Left forelimb (tissue), 1 donor: Measurements from ENCODE around the gene MT1HL1.
A peak's percentile ranks its signal among the peaks of the same experiment; 100 is the strongest.

Experiments
- DNase-seq: peaks from one replicate; pipeline ENCODE4 v3.0.0-alpha.2; 2018; ENCODE audit warnings: low spot score

MT1HL1 gene

DNA sequence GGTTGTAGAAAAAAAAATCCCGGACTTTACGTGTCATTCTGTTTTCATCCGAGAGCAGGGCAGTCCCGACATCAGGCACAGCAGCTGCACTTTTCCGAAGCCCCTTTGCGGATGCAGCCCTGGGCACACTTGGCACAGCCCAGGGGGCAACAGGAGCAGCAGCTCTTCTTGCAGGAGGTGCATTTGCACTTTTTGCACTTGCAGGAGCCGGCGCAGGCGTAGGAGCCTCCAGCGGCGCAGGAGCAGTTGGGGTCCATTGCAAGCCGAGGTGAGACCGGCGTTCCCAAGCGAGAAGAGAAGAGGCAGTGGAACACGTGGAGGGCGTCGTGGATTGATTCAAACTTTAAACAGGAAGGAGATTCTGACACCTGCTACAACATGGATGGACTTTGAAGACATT, at the start of gene MT1HL1:
Gene MT1HL1, minus strand, starts transcription at position 326 of the 400 bp plus-strand sequence. Its CDS starts 69 bp downstream, at position 257.
- DNase-seq, result no peak

DNA sequence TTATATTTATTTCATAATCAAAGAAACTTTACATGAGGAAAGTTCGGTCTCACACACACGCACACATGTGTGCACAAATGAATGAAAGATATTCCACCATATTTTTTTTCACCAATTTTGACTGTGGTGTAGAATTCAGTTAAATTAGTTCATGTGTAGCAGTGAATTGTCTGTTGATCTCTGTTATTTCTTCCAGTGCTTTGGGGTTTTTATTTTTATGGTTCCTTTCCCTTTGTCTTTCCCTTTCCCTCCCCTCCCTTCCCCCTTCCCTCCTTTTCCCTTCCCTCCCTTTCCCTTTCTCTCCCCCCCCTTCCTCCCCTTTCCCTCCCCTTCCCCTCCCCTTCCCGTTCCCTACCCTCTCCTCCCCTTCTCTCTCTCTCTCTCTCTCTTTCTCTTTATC, 46.7 kb upstream of the MT1HL1 start:
- no peak for DNase-seq

DNA sequence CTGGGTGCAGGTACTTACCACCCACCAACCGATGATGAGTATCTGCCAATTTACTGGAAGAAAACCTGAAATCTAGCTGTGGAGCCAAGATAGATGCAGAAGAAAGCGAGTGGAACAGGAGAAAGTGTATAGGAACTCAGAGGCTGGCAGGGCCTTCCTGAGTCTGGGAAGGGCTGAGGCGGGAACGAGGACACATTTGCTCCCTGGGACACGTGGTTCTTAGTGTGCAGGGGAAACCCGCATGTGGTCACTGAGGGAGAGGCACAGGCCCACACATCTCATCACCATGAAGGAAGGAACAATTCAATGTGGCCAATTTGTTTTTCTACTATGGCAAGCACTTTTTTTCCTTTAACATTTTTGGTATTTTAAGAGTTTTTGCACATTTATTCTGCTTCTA, 45.9 kb upstream of the MT1HL1 start:
- DNase-seq, result no peak

DNA sequence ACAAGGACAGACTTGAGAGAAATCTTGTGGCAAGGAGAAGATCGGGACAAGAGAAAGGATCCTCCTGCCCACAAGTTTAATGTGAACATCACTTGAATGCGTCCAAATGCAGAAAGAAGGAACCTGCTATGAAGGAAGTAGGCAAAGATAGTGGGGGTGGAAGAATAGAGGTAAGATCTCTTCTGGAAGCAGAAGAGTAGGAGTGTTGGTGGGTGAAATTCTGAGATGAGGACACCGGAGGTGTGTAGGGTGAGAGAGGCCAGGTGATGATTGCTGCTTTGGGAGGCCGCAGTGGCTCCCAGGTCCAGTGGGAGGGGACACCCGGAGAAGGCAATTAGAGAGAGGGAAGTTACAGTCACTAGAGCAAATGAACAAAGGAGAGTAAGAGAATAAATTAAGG, 44.6 kb upstream of the MT1HL1 start:
- DNase-seq, result no peak

DNA sequence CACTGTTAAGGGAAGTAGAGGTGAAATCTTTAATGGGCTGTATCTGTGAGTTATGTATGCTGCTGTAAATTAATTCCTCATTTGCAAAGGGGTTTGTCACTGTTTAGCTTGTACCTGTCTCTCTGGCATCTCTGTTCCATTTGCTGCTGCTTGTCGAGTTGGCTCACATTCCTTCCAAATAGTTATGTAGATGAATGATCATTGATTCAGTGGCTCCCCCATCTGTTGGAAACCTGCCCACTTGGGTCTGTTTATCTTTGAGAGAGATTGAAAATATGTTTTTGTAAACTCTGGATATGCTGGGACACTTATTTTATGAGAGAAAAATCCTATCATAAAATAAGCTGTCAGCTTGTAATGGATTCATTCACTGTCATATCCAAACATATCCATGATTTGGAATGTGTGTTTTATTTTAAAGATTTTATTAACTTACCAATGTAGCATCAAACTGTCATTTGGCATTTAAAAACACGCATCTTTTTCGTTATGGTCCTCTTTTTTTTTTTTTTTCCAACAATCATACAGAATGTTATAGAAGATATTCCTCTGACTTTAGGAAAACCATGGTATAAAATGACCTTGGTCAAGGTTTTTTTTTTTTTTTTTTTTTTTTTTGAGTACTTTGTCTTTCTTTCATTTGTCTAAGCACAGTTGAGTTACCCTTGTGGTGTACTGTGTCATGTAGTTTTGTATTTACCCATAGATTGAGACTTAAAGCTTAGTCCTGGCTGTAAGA, 41.2 kb upstream of the MT1HL1 start:
- no peak for DNase-seq

DNA sequence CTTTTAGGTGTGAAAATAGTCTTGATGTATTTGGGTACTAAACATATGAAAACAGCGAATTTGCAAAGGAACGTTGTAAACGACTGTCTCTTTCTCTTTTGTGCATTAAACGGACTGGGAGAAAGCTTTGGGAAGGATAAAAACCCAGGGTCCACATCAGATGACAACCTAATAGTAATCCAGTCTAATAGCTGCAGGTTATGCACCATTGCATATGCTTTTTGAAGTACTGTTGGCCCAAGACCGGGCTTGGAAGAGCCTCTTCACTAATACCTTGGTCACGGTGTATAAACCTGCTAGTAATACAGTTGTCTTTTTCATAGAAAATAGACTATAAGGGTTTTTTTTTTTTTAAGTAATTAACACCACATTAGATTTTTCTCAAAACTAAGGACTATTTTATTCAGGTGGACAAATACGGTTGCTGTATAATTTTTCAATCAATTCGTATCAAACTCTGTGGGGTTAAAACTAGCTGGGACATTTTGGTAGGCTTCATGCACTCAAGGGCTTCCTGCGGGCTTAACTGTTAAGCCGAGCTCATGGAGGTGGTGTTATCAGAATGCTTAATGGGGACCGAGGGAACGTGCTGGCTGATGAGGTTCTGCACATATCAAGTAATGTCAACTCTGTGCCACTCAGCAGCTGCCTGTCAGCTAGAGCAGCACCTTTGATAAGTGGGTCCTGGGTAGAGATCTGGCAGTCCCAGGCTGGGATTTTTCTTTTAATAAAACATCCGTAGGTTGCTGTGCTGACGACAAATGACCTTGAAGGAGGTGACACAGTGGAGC, 39.8 kb upstream of the MT1HL1 start:
- no peak for DNase-seq

DNA sequence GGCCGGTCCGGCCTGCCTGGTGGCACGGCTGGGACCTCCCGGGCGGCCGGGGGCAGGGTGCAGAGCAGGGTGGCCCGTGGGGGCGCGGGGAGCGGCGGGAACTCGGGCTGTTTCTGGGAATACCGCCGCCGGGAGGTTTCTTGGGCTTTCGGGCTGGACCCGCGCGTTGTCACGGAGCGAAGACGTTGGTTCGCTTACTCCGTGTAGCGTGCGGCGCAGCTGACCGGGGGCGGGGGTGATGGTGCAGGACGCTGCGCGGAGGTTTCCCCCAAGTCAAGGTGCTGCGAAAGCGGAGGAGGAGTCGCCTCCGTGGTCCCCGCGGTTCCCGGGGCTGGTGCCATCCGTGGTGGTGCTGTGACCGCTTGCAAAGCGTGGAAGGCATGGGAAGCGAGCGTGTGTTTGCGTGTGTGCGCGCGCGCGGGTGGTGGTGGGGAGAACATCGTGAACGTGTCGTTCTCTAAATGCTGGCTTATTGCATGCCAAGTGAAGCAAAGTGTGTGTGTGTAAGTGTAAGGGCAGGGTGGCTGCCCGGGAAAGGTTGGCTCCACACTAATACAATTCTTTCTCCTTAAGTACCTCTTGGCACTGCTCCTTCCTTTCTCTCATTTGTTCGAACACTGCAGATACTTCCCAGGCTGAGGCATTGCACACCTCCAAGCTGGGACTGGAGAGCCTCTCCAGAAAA, 38.8 kb upstream of the MT1HL1 start:
- DNase-seq, result no peak

DNA sequence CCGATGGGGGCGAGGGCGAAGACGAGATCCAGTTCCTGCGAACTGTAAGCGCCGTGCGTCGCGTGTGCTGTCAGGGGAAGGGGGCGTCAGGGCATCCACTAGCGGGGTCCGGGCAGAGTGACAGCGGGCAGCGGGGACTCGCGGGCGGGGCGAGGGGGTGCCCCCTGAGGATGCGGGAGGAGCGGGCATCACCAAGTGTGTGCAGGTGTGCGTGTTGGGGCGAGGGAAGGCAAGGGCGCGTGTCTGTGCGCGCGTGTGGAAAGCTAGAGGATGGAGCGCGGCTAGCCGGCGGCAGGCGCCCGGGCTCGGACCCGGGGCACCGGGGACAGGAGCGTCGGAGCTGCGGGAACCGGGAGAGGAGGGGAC, 38.3 kb upstream of the MT1HL1 start:
- no peak for DNase-seq

DNA sequence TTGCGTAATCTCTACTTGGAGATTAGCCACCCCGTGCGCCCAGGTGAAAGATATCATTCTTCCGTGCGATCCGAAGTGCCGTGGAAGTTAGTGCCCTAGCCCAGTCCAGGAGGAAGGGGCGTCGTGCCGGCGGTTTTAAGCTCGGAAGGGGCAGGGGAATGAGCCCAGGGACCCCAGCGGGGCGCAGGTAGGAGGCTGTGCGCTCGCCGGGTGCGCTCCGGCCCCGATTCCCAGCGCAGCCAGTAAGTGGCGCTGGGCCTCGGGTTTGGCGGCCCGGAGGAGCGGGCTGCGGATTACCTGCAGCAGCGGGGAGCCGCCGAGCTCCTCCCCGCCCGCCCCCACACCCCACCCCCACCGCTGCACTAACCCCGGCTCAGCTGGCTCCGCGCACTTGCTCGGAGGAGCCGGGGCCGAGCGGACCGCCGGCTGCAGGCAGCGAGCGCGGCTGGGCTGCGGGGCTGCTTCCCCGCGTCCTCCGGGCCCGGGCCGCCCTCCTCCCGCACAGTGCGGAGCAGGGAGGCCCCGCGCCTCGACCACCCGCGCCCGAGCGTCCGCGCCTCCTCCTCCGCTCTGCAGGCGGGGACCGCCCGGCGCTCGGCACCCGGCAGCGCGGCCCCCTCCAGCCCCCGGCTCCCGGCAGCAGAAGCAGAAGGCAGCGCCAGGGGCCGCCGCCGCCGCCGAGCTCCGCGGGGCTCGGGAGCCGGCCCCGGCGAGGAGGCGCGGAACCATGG, 37.7 kb upstream of the MT1HL1 start, which contains the start of gene RYR2:
Gene RYR2, plus strand, starts transcription at position 390 of the 731 bp plus-strand sequence. Its CDS starts 338 bp downstream, at position 728.
- peak; percentile 72 for DNase-seq

DNA sequence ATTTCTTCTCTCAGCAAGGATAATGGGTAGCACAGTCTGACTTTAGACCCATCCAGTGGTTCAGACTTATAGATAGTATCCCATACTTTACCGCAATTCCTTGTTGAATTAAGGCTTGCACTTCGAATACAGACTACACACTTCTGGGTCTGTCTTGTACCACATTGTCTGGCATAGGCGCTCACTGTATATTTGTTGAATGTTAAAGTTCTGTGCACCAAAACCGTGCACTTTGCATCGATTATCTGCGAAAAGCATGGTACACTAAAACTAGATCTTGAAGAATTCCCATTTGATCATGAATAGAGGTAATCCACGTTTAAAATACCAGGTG, 37.2 kb upstream of the MT1HL1 start:
- no peak for DNase-seq

DNA sequence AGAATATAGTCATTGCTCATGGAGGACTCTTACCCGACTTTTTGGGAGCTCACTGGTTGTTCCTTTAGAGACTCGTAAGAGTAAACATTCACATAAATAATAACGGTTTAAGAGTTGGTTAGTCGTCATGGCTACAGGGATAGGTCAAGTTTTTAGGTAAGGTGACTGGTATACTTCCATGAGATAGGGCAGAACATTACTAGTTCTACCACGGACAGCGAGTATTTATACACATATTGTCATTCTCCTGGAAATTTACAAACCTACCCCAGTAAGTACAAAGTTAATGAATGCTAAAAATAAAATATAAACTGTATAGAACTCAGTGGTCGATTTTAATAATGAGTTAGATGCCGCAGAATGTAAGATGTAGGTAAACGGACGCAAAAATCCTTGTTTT, 36.6 kb upstream of the MT1HL1 start:
- no peak for DNase-seq

DNA sequence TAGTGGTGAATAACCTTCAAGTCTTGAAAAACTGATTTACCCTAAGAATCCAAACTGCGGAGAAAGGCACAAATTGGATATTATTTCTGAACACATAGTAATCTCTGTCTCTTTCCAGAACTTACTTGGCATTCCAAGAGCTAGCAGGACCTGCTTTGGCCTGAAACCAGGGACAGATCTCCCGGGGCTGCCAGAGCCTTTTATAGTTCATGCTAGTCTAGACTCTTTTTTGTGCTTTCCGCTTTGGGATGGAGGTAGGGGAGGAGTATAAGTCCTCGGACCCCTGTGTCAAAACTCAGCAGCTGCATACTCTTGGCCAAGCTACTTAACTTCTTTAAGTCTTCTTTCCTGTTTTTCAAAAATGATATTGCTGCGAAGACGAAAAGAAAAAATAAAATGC, 34.0 kb upstream of the MT1HL1 start:
- no peak for DNase-seq

DNA sequence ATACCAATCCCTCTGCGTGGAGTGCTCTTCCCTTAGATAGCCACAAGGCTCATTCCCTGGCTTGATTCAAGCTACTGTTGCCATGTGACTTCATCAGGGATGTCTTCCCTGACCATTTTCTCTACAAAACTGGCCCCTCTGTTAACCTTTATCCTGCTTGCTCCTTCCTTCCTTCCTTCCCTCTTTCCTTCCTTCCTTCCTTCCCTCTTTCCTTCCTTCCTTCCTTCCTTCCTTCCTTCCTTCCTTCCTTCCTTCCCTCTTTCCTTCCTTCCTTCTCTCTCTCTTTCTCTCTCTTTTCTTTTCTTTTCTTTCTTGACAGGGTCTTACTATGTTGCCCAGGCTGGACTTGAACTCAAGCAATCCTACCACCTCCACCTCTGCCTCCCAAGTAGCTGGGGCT, 31.5 kb upstream of the MT1HL1 start:
- no peak for DNase-seq

DNA sequence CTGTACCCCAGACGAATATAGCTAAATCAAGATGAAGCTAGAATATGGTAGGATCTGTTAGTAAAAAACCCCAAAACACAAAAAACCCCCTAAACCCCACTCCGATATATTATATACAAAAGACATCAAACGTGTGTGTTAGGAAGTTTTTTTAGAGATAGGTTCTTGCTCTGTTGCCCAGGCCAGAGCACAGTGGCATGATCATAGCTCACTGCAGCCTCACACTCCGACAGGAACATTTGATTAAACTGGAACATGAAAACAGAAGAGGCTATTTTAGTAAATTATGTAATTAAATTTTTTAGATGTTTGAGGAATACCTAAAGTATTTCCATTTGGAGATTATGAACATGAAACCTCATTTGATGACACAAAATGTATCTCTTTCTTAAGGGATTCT, 29.6 kb upstream of the MT1HL1 start:
- no peak for DNase-seq

DNA sequence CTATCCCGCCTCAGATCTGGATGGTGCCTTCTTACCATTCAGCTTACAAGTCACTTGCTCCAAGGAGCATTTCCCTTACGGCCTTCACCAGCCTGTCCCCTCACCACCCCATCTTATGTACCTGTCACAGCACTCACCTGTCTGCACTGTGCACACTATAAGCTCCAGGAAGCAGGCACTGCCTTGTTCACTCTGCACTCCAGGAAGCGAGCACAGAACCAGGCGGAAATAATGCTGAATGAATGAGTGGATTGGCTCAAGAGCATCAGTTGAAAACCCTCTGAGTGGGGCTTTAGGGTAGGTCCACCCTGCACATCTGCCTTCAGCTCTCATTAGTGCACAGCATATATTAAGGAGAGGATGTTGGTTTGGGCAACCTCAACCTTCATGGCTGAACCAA, 28.8 kb upstream of the MT1HL1 start:
- DNase-seq, result no peak

DNA sequence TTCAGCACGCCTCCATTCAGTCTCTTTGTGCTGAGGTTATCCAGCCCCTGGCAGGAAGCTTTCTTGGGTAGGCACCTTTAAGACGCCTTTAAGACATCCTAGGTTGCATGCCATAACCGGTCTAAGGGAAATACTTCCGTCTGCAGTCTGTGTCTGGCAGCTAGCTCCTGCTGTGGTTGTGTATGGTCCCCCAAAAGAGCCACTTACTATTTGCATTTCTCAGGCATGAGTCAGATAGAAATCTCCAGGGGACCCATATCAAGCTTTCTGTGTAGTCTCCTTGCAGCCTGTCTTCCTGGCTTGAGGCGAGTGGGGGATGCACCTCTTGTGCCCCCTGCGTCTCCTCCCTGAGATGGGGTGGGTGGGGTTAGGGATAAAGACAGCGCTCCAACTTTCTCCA, 27.8 kb upstream of the MT1HL1 start:
- DNase-seq, result no peak

DNA sequence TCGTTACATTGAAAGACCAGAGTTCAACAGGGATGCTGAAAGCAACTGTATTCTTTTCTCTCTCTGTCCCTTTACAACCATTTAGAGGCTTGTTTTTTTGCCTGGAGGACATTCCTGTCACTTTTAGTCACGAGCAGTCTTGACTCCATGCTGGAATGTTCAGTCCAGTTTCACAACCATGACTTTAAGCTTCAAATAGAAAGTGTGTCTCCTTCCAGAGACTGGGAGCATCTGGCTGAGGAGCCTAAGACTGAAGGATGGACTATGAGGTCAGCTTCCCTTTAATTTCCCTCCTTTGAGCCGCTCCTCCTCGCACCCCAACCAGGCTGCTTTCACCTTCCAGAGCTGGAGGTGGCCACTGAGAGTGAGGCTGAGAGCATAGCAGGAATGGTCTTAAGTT, 27.2 kb upstream of the MT1HL1 start:
- DNase-seq, result no peak

DNA sequence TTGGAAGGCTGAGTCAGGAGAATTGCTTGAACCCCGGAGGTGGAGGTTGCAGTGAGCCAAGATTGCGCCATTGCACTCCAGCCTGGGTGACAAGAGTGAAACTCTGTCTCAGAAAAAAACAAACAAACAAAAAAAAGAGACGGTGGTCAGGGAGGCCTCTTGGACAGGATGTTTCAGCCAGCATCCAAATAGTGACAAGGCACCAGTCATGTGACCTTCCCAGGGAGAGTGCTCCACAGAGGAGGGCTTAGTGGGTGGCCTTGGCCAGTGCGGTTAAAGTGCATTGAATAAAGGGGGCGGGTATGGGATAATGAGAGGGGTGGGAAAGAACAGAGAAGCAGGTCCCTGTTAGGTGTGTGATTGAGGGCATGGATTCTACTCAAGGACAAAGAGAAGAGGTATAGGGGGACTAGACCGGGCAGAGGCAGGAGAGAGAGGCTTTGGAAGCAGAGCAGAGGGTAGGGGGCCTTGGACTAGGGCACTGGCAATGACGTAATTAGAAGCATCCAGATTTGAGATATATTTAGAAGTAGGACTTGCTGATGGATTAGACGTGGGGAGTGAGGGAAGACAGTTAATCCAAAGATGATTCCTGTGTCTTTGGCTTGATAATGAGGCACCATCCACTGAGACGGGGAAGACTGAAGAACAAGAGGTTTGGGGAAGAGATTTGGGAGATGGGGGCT, 25.8 kb upstream of the MT1HL1 start:
- DNase-seq, result no peak

DNA sequence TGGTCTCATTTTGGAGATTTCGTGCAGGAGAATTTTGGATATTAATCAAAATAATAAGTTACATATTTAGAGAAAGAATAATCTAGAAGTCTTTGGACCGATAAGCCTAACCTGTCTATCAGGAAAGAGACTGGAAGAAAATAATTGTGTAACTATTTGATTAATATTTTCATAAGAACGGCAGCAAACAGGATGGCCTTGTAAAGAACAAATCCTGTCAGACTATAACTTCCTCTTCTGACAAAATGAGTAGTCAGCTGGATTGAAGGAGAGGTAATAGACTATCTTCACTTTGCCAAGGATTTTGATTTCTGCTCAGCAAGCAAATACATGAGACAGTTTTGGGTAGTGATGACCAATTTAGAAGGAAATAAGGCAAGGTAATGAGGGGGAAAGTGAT, 25.0 kb upstream of the MT1HL1 start:
- no peak for DNase-seq

DNA sequence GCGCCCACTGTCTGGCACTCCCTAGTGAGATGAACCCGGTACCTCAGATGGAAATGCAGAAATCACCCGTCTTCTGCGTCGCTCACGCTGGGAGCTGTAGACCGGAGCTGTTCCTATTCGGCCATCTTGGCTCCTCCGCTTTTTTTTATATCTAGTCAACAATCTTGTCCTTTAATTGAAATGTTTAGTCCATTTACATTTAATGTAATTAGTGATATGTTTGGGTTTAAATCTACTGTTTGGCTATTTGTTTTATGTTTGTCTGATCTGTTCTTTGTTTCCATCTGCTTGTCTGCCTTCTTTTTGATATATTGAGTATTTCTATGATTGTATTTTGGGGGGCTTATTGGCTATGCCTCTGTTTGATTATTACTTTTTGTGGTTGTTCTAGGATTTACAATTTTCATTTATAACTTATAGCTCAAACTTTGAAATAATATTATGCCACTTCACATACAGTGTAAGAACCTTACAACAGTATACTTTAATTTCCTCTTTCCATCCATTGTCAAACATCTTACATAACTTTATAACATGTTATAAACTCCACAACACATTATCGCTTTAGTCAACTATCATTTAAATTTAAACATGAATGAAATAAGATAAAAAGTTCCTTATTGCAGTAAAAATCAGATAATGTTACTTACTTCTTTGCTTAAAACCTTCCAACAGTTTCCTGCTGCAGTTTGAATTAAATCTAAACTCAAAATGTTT, 21.3 kb upstream of the MT1HL1 start:
- DNase-seq, result no peak

DNA sequence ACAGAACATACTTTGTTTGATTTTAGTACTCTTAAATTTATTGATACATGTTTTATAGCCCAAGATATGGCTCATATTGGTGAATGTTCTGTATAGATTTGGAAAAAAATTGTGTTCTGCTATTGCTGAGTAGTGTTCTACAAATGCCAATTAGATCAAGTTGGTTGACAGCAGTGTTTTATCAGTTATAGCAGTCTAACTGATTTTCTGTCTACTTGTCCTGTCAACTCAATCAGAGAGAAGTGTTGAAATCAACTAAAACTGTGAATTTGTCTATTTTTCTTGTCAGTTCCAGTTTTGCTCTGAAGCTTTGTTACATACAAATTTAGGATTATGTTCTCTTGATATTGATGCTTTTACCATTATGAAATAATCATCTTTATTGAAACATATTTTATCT, 14.7 kb upstream of the MT1HL1 start:
- no peak for DNase-seq
